IPS-NIHi7 (cell line): ENCODE data around the gene IZUMO4.

Experiments
- DNase-seq: peaks from one replicate; pipeline ENCODE4 v3.0.0; 2012; ENCODE audit warnings: mixed read lengths; ENCODE audit errors: extremely low spot score

Gene IZUMO4

DNA sequence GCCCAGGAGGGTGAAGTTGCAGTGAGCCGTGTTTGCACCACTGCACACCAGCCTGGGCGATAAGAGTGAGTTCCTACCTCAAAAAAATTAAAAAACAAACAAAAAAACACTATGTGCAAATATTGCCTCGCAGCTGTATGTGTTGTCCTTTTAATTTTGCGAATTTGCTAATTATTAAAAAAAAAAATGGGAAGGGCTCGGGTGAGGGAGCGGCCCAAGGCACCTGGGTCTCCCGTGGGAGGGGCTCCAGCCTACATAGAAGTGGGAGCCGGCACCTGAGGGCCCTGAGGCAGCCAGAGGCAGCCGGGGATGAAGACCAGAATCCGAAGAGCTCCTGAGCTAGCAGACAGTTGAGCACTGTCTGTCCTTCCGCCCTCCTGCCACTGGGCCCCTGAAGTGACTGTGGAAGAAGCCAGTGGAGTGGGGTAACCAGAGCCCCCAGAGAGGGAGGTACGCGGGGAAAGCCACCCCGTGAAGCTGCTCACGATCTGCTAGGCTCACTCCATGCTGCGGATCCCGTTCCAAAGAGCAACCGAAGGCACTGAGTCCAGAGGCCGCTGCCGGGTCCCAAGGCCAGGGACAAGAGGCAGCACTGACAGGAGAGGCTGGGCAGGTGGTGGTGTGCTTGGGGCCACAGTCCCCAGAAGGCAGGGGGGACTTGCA is 6.5 kb downstream of the IZUMO4 start:
- no peak for DNase-seq

DNA sequence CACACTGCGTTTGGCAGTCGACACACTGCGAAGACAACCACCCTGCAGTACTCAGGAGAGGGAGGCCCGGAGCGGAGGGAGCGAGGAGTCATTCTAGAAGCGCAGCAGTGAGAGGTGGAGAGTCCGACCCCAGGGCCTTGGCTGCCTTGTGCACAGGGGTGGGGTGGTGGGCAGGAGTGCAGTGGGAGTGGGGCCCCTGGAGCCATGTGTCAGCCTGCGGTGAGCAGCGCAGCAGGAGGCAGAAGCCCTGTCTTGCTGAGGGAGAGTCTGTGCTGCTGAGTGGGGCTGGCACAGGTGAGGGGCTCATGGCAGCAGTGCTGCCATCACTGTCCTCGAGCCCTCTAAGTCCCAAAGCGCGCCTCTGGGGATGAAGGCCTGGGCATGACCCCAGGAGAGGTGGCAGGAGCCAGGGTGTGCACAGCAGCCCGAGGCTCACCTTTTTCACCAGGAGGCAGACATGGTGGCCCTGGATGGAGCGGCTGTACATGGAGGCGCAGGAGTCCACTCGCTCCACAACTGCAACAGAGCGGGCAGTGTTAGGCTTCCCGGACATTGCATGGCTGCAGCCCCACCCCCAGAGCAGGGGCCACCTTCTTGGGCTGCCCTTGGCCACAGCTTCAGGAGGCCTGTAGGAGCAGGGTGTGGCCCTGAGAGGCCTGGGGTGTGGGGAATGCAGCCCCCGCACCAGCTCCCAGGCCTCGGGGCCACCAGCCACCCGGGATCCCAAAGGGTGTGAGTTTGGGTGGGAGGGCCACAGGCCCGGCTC is 11.7 kb downstream of the IZUMO4 start:
- no peak for DNase-seq

DNA sequence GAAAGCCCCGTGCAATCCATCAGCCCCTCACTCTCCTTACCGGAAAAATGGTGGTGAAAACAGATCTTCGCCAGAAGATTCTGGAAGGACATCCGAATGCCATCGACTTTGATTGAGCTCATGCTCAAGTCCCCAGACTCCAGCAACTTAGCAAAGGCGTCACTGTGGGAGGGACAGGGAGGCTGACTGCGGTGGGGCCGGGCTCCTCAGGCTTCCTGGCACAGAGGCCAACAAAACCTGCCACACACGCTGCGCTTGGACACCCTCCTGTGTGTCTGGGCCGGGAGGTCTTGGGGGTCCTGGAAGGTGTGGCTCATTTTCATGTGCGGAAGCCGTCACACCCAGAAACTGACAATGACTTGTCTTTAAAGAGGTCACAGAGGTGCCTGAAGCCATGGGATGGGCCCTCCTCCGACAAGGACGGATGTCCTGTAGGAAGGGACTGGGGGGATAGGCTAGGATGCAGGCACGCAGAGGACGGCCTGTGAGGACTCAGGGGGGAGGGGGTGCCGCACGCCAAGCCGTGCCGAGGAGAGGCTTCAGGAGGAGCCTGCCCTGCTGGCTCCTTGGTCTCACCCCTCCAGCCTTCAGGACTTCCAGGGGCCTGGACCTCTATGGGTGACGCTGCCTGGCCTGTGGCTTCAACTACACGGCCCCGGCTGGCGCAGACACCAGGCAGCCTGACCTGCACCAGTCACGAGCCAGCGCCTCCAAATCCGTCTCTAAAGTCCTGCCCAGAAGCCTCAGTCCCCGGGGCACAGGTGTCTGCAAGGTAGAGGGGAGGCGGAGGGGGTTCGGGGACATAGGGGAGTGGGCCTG is 12.5 kb downstream of the IZUMO4 start:
- DNase-seq, result no peak

DNA sequence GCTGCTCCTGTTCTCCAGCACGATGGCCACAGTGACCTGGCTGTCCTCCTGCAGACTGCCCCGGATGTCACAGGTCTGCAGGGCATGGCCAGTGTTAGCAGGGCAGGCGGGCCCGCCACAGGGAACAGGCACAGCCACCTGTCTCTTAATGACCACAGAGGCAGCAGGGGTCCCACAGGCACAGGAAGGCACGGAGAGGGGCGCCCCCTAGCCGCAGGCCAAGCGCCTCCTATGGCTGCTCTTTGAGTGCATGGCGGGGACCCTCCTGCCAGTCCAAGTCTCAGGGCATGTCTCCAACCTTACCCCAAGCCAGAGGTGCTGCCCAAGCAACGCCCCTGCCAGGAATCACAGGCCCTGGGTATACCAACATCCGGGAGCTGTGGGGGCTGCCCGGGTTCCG is 14.1 kb downstream of the IZUMO4 start:
- DNase-seq, result peak; percentile 57

DNA sequence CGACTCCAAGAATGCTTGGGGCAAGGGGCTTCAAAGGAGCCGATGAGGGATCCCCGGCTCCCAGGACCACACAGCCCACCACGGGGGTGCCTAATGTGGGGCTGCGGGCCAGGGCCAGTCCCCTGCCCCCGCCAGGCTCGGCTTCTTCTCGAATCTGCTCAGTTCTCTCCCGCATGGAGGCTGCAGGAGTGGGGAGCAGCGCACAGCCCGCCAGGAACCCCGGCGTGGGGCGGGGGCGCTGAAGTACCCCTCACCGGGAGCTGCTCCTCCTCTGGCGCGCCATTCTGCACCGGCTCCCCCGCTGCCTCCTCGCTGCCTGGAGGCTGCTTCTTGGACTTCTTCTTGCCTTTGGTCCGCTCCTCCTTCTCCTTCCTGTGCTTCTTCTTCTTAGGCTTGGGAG is 14.7 kb downstream of the IZUMO4 start:
- DNase-seq, result no peak

DNA sequence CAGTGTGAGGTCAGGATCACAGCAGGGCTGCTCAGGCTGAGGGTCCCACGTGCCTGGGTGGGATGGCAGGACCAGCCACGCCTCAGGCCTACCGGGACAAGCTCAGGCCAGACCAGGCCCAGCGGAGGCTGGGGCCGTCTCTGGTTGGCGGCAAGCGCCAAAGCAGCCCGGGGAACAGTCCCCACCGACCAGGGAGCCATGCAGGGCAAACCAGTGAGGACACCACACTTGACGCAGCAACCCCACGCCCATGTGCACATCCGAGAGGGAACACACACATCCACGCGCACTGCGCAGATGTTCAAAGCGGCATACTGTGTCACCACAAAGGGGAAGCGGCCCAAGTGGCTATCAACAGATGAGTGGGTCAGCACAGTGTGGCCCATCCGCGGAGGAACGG is 15.2 kb downstream of the IZUMO4 start:
- DNase-seq, result no peak

DNA sequence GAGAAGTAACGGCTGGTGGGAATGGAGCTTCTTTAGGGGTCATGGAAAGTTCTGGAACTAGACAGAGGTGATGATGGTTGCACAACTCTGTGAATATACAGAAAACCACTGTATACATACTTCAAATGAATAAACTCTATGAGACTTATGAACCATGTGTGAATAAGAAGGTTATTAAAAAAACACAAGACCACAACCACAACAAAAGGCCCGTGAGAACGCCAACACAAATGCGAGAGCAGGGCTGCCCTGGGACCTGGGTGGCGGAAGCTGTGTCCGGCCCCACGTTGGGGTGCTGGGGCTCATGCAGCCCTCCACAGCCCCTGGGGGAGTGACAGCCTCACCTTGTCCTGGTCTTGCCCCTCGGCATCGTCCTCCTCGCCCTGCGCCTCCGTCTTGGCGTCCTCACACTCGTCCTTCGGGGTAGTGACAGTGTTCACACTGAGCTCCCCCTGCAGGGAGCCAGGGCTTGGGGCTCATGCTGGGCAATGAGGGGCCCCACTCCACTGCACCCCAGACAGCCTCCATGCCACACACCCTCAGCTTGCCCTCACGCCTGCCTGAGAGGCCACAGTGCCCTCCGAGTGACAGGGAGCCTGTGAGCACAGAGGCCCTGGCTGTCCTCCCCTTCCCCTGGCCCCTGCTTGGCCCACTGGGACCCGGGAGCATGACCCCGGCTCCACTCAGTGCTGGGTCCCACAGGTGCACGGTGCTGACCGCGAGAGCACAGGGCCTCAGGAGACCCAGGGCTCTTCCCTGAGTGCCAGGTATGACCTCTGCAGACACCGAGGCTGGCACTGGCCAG is 16.0 kb downstream of the IZUMO4 start:
- no peak for DNase-seq

DNA sequence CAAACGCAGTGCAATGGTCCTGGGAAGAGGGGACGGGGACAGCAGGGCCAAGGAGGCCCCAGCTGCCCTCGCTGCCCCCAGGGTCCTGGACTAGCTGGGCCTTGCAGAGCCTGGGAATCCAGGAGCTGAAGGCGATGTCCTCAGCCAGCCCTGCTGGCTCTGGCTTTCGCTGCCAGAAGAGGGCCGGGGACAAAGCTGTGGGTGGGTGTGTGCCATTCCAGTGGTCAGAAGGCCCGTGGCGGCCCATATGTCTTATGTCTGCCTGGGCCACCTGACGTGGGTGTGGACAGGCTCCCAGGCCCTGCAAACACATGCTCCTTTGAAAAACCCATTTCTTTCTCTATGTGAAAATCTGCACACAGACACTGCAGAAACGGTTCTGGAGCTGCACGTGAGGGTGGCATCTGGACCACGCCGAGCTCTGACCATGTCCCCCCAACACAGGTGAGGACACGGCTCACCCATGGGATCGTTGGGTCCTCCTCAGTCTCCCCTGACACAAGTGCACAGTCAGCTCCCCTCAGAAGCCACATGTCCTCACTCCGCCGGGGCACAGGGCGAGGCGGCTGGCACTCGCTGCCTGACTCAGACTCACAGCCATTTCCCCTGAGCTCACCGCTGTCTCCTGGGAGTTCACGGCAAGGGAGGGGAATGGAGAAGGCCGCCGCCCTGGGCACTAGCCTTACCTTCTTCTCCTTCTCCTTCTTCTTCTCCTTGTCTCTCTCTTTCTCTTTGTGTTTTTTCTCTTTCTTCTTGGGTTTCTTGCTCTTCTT is 16.9 kb downstream of the IZUMO4 start:
- DNase-seq, result no peak

DNA sequence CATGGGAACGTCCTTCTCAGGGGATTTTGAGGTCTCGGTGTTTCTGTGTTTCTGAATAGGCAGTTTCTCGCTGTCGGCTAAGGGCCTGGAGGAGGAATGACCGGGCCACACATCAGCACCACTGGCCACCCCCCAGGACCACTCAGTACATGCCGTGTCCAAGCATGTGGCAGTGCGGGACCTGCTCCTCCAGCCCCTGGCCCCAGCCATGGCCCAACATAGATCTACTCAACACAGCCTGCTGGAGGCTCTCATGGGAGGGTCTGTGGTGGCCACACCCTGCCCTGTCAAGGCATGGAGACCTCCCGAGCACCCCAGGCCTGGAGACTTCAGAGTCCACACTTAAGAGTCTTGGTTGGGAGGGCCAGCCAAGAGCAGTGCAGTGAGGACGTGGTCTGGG is 17.5 kb downstream of the IZUMO4 start:
- DNase-seq, result no peak

DNA sequence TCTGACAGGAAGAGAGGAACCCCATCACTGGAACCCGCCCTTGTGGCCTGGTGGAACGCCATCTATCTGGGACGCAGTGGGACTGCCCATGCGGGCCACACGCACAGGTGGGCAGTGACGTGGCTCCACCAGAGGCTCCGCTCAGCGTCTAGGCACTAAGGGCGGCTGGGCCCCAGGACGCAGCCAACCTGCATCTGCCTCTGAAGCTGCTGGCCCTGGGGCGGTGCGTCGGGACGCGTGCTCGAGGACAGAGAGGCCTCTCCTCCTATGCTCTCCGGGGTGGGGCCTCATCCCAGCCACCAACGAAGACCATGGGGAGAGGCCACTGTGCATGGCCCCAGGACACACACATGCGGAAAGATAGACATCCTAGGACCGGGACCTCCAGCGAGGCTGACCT is 18.1 kb downstream of the IZUMO4 start:
- no peak for DNase-seq

DNA sequence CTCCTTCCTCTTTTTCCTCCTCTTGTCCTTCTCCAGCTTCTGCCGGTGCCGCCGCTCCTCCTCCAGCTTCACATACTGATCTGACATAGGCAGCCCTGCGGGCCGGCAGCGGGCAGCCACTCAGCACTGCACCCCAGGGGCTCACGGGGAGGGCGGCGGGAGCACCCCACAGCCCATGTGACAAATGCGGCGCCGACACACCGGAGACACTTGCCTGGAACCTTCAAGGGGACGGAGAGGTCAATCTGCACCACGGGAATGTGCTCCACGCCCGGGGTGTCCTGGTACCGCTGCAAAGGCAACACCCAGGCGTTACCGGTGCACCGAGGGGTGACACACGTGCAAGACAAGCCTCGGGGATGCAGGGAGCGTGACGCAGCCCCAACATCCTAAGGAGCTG is 18.6 kb downstream of the IZUMO4 start:
- no peak for DNase-seq

DNA sequence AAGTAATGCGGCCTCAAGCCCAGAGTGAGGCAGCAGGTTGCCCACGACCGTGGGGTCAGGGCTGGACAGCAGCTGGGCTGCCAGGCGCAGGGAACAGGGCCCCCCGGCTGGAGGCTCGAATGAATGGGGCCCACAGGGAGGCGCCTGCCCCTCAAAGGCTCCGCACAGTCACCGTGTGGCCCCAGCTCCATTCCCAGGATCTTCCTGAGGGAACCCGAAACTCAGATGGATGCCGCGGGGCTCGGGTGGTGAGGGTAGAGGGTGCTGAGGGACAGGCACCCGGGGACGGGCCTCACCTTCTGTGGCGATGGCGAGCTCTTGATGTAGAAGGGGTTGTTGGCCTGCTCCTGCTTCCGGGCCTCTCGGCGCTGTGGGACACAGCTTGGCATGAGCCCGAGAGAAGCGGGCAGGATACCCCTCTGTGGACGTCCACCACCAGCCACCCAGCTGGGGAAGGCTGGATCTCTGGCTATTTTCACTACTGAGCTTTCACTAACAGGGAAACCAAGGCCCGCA is 19.3 kb downstream of the IZUMO4 start:
- DNase-seq, result no peak

DNA sequence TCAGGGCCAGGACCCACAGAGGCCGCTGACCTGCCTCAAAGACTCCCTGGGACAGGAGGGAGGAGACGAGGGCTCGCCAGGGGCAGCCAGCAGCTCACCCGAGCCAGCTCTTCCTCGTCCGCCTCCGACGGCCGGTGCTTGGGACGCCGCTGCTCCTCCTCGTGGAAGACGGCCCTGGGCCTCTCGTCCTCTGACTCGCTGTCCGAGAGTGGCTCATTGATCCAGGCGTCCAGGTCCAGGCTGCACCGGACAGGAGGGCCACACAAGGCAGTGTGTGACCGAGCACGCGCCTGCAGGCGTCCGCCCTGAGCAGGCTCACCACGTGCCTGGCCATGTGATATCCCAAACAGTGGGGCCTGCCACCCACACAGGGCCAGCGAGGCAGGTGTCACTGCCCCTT is 19.8 kb downstream of the IZUMO4 start:
- no peak for DNase-seq

DNA sequence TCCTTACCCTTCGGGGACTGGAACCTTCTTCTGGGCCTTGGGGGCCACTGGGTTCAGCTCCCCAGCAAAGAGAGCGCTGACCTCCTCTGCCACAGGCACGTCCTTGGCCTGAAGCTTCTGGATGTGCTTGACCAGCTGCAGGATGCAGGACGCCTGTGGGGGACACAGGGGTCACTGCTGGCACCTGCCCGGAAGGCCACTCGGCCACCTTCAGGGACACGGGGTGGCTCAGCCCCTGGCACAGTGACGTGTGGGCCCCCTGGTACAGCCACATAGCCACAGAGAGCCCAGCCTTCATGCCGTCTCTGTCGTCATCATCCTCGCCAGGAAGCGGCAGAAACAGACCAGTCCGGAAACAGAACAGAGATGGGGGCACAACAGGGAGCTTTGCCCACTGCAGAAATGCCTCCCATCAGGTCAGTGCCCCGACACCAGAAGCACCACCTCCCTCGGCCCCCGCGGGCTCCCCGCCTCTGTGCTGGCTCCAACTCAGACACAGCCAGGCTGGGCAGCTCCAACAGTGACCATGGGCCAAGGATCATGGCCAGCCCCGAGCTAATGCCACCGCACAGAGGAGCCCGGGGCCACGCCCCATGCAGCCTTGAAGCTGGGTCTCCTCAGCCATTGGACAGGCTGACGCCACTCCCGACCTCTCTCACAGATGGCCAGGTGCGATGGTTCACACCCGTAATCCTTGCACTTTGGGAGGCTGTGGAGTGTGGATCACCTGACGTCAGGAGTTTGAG is 20.7 kb downstream of the IZUMO4 start:
- DNase-seq, result no peak

DNA sequence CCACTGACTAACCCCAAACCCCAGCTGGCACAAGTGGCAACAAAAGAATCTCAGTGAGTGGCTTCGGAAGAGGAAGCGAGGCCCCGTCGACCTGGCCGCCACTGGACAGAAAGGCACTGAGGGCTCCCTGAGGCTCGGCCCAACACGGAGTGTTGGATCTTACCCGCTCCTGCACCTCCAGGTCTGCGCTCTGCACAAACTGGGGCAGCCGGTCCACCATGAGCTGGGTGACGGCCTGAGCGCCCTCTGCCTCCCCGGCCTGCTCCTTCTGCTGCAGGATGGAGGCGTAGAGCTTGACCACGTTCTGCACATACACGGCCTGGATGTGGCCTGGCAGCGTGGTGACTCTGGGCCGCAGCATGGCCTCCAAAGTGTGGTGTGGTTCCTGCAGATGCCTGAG is 21.7 kb downstream of the IZUMO4 start:
- DNase-seq, result no peak

DNA sequence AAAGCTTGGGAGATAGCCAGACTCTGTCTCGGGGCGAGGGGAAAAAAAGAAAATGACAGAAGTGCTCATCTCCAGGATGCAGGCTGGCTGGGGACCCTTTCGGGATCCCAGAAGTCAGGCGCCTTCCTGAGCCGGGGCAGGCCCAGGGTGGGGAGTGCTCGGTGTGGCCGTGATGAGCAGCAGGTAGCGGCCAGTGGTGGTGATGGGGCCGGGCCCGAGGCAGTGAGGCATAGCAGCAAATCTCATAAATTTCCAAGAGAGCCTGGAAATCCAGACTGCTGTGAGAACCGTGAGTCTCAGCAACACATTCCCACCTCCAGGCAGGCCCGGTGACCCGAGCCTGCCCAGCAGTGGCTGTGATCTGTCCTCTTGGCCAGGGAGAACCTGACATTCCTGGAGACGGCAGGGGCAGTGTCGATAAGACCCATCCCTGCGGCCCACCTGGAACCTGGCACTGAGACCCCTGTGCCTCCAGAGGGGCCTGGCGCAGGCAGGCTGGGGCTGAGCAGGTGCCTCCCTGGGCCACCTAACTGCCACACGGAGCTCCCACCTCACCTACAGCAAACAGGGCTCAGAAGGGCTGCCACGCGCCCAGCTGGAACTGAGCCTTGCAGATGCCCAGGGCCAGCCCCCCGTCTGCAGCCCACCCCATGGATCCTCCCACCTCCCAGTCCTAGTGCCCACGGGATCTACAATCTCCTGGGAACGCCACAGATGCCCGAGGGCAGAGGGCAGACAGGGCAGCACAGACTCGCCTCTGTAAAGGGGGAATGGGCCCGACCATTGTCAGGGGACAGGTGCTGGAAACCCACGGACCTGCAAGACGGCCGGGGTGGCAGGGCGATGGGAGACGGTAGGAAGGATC is 23.4 kb downstream of the IZUMO4 start:
- no peak for DNase-seq

DNA sequence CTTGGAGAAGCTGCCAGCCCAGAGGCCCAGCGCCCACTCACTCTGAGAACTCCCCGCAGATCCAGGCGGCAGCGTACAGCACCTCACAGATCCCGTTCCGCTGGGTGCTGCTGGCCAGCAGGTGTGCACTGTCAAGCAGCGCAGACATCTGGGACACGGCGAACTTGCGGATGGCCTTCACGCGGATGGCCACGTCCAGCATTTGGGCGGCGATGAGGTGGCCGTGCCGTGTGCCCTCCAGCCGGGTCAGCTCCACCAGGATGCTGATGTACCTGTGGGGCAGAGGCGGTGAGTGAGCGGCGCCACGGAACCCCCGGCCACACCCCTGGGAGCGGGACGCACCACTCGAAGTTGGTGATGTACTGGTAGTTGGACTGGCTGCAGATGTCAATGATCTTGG is 24.1 kb downstream of the IZUMO4 start:
- no peak for DNase-seq

DNA sequence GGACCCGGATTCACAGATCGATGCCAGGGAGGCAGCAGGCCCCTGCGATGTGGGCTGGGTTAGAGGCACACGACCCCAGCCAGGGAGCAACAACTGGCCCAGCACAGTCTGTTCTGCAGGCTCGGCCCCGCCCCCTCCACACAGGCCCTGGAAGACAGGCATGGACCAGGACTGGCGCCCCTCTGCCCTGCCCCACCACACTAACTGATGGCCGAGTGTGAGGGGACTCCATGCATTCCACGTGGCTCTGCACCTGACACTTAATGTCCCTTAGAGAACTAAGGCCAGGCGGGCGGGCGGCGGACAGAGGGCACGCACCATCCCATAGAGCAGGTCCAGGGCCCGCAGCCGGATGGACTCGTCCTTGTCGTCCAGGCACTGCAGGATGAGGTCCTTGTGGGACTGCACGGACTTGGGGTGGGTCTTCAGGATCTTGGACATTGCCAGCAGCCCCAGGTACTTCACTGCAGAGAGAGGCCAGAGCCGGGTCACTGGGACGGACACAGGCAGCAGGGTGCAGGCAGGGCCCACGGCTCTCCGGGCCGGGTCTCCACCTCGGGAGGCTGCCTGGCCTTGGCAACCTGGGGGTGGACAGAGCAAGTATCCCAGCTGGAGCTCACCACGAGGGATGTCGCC is 24.8 kb downstream of the IZUMO4 start:
- DNase-seq, result no peak

DNA sequence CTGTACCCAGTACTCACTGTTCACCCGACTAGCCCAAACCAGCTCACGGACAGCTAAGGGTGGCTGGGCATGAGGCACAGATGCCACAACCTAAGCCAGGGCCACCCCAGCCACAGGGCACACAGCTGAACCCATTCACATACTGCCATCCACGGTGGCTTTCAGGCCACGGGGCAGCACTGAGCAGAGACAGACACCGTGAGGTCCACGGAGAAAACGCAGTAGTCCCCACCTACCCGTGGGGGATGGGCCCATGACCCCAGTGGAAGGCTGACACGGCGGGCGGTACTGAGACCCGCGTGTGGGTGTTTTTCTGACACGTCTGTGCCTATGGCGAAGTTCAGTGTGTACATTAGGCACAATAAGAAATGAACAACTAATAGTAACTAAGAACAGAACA is 25.5 kb downstream of the IZUMO4 start:
- no peak for DNase-seq
